Neural cell (in vitro differentiated cells): ENCODE measurements around the gene MON1A. TPM values are rescaled to one million over a fixed set of nuclear protein-coding genes. Genes with fewer than 3 reads are reported as not detected.

ENCODE experiments used
- H2AFZ ChIP-seq: fragments of 200-600, 300-800 bp; sonication (generic), shearing (Covaris generic); 2 replicates; pipeline ENCODE4 v1.6.0; 2014; ENCODE audit warnings: low read depth, mild to moderate bottlenecking, antibody characterized with exemption, low read length, moderate library complexity
- H3F3A ChIP-seq: fragments of 200-600 bp; shearing (Covaris generic); 2 replicates; pipeline ENCODE4 v1.6.1; 2016; ENCODE audit warnings: mild to moderate bottlenecking, moderate library complexity, mixed read lengths, antibody characterized with exemption, low read length; ENCODE audit not compliant: insufficient read depth, poor library complexity, severe bottlenecking
- H3K27ac ChIP-seq: fragments of 200-600, 300-800 bp; sonication (generic), shearing (Covaris generic); 2 replicates; pipeline ENCODE4 v1.5.1; 2014; ENCODE audit warnings: mild to moderate bottlenecking, low read length, moderate library complexity
- H3K27me3 ChIP-seq: fragments of 300-800, 200-600 bp; sonication (generic), shearing (Covaris generic); 2 replicates; pipeline ENCODE4 v1.6.0; 2014; ENCODE audit warnings: mild to moderate bottlenecking, low read depth, low read length, moderate library complexity; ENCODE audit not compliant: insufficient read depth
- H3K36me3 ChIP-seq: fragments of 300-800, 200-600 bp; sonication (generic), shearing (Covaris generic); 2 replicates; pipeline ENCODE4 v1.5.1; 2014; ENCODE audit warnings: mild to moderate bottlenecking, antibody characterized with exemption, low read length, moderate library complexity; ENCODE audit not compliant: insufficient read depth
- H3K4me2 ChIP-seq: fragments of 300-800, 200-600 bp; sonication (generic), shearing (Covaris generic); 2 replicates; pipeline ENCODE4 v1.6.0; 2014; ENCODE audit warnings: mild to moderate bottlenecking, low read length
- H3K4me3 ChIP-seq: fragments of 300-800, 200-600 bp; sonication (generic), shearing (Covaris generic); 2 replicates; pipeline ENCODE4 v1.5.1; 2014; ENCODE audit warnings: mild to moderate bottlenecking, low read length, moderate library complexity
- H3K79me2 ChIP-seq: fragments of 200-600 bp; shearing (Covaris generic); replicated peaks from 2 replicates; pipeline ENCODE4 v1.6.0; 2014; ENCODE audit warnings: mild to moderate bottlenecking, low read length, moderate library complexity; ENCODE audit not compliant: insufficient read depth
- H3K9ac ChIP-seq: fragments of 300-800, 200-600 bp; sonication (generic), shearing (Covaris generic); 2 replicates; pipeline ENCODE4 v1.6.1; 2016; ENCODE audit warnings: mild to moderate bottlenecking, low read length, mixed read lengths
- H3K9me2 ChIP-seq: fragments of 200-600 bp; shearing (Covaris generic); 2 replicates; pipeline ENCODE4 v1.6.1; 2016; ENCODE audit warnings: mild to moderate bottlenecking, low read length, mixed read lengths; ENCODE audit not compliant: insufficient read depth
- H3K9me3 ChIP-seq: fragments of 200-600, 300-800 bp; sonication (generic), shearing (Covaris generic); 2 replicates; pipeline ENCODE4 v1.6.1; 2016; ENCODE audit warnings: mild to moderate bottlenecking, mixed run types, low read length, moderate library complexity, mixed read lengths
- H4K20me1 ChIP-seq: fragments of 200-600 bp; shearing (Covaris generic); 2 replicates; pipeline ENCODE4 v1.6.1; 2016; ENCODE audit warnings: mild to moderate bottlenecking, mixed run types; ENCODE audit not compliant: insufficient read depth
- EP300 ChIP-seq: fragments of 450-650 bp; conservative IDR thresholded peaks from 2 replicates; pipeline ENCODE4 v1.6.1; 2014; ENCODE audit warnings: antibody characterized with exemption, mild to moderate bottlenecking, moderate library complexity; ENCODE audit not compliant: poor library complexity, severe bottlenecking
- EZH2 ChIP-seq: fragments of 200-600, 300-800 bp; shearing (Covaris generic), sonication (generic); IDR thresholded peaks from 2 replicates; pipeline ENCODE4 v1.6.1; 2014; ENCODE audit warnings: antibody characterized with exemption, low read length, borderline replicate concordance, mild to moderate bottlenecking; ENCODE audit not compliant: insufficient read depth, poor library complexity, severe bottlenecking
- MXI1 ChIP-seq: fragments of 450-650 bp; conservative IDR thresholded peaks from 2 replicates; pipeline ENCODE4 v1.6.1; 2014; ENCODE audit warnings: antibody characterized with exemption, mild to moderate bottlenecking; ENCODE audit not compliant: poor library complexity, severe bottlenecking
- POLR2AphosphoS5 ChIP-seq: IDR thresholded peaks from 2 replicates; pipeline ENCODE4 v1.6.1; 2012
- RAD21 ChIP-seq: fragments of 450-650 bp; conservative IDR thresholded peaks from 2 replicates; pipeline ENCODE4 v1.6.1; 2014; ENCODE audit warnings: antibody characterized with exemption, mild to moderate bottlenecking, moderate library complexity
- SMC3 ChIP-seq: fragments of 450-650 bp; conservative IDR thresholded peaks from 2 replicates; pipeline ENCODE4 v1.6.1; 2014; ENCODE audit warnings: antibody characterized with exemption, mild to moderate bottlenecking, moderate library complexity; ENCODE audit not compliant: poor library complexity
- TAF1 ChIP-seq: IDR thresholded peaks from 2 replicates; pipeline ENCODE4 v1.6.1; 2012; ENCODE audit warnings: low read depth
- polyA plus RNA-seq: library from polyadenylated mRNA; depleted of rRNA; stranded (reverse); fragments of >200 nt; gene quantifications from 2 replicates; pipeline ENCODE4 v1.2.3, GENCODE V29; 2014
- TF ChIP-seq, protein P1 (sequence below): IDR thresholded peaks from 2 replicates; pipeline ENCODE4 v1.6.1; 2012; ENCODE audit warnings: borderline replicate concordance
- TF ChIP-seq, protein P2 (sequence below): fragments of 450-650 bp; IDR thresholded peaks from 2 replicates; pipeline ENCODE4 v1.5.1; 2014; ENCODE audit warnings: antibody characterized with exemption, mild to moderate bottlenecking, moderate library complexity; ENCODE audit not compliant: poor library complexity, severe bottlenecking

The MON1A gene
- polyA plus RNA-seq, 1 donor from 2014 or later: 35.4 TPM

DNA sequence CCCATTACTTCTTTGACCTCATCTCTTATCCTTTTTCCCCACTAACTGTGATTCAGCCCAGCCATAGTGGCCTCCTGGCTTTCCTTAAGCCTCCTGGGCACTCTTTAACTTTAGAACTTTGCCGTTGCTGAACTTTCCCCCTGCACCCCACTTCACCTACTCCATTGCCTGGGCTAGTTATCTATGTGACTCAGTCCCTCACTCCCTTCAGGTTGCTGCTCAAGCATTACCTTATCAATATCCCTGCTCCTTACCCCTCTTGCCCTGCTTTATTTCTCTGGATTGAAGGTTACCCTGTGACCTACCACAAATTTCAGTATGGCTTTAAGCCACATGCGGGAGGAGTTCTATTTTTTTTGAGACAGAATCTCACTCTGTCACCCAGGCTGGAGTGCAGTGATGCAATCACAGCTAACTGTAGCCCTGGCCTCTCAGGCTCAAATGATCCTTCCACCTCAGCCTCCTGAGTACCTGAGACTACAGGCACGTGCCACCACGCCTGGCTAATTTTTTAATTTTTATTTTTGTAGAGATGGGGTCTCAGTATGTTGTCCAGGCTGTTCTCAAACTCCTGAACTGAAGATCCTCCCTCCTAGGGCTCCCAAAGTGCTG lies 3.4 kb downstream of the MON1A start:
- Histone ChIP-seq H3K27ac (no peak overlapping the region), H3K9me3 (no peaks in the 10 kb centered on the region), H2AFZ (no peak overlapping the region), H3K9me2 (no peaks in the 10 kb centered on the region), H3K27me3 (no peaks in the 10 kb centered on the region), H3F3A (no peaks in the 10 kb centered on the region), H3K9ac (no peak overlapping the region), H3K4me2 (no peak overlapping the region), H3K36me3 (no peaks in the 10 kb centered on the region), H4K20me1 (no peaks in the 10 kb centered on the region), H3K79me2 (no peaks in the 10 kb centered on the region), H3K4me3 (no peak overlapping the region)
- TF ChIP-seq, protein P1, sequence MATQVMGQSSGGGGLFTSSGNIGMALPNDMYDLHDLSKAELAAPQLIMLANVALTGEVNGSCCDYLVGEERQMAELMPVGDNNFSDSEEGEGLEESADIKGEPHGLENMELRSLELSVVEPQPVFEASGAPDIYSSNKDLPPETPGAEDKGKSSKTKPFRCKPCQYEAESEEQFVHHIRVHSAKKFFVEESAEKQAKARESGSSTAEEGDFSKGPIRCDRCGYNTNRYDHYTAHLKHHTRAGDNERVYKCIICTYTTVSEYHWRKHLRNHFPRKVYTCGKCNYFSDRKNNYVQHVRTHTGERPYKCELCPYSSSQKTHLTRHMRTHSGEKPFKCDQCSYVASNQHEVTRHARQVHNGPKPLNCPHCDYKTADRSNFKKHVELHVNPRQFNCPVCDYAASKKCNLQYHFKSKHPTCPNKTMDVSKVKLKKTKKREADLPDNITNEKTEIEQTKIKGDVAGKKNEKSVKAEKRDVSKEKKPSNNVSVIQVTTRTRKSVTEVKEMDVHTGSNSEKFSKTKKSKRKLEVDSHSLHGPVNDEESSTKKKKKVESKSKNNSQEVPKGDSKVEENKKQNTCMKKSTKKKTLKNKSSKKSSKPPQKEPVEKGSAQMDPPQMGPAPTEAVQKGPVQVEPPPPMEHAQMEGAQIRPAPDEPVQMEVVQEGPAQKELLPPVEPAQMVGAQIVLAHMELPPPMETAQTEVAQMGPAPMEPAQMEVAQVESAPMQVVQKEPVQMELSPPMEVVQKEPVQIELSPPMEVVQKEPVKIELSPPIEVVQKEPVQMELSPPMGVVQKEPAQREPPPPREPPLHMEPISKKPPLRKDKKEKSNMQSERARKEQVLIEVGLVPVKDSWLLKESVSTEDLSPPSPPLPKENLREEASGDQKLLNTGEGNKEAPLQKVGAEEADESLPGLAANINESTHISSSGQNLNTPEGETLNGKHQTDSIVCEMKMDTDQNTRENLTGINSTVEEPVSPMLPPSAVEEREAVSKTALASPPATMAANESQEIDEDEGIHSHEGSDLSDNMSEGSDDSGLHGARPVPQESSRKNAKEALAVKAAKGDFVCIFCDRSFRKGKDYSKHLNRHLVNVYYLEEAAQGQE: no peak
- no peak for TF ChIP-seq SMC3
- TF ChIP-seq RAD21: no peak
- no peak for TF ChIP-seq POLR2AphosphoS5
- no peak for TF ChIP-seq EZH2
- no peak for TF ChIP-seq TAF1
- TF ChIP-seq, protein P2, sequence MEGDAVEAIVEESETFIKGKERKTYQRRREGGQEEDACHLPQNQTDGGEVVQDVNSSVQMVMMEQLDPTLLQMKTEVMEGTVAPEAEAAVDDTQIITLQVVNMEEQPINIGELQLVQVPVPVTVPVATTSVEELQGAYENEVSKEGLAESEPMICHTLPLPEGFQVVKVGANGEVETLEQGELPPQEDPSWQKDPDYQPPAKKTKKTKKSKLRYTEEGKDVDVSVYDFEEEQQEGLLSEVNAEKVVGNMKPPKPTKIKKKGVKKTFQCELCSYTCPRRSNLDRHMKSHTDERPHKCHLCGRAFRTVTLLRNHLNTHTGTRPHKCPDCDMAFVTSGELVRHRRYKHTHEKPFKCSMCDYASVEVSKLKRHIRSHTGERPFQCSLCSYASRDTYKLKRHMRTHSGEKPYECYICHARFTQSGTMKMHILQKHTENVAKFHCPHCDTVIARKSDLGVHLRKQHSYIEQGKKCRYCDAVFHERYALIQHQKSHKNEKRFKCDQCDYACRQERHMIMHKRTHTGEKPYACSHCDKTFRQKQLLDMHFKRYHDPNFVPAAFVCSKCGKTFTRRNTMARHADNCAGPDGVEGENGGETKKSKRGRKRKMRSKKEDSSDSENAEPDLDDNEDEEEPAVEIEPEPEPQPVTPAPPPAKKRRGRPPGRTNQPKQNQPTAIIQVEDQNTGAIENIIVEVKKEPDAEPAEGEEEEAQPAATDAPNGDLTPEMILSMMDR: no peak
- no peak for TF ChIP-seq EP300
- no peak for TF ChIP-seq MXI1

DNA sequence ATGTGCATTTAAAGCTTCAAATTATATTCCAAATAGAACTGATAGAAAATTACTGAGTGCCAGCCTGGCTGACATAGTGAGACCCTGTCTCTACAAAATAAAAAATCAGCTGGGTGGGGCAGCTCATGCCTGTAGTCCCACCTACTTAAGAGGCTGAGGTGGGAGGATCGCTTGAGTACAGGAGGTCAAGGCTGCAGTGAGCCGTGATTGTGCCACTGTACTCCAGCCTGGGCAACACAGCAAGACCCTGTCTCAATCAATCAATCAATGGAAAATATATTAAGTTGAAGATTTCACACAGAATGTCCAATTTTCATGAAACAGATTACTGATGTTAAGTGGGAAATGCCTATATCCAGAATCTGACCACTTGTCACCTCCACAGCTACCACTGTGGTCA lies 4.1 kb downstream of the MON1A start:
- no peak overlapping the region for H3K27ac ChIP-seq
- H3K27me3 ChIP-seq: no peaks in the 10 kb centered on the region
- H3K9me2 ChIP-seq: no peaks in the 10 kb centered on the region
- H3F3A ChIP-seq: no peaks in the 10 kb centered on the region
- no peak overlapping the region for H2AFZ ChIP-seq
- no peak overlapping the region for H3K4me2 ChIP-seq
- TF ChIP-seq EP300 (no peak), RAD21 (no peak), MXI1 (no peak)
- H3K4me3 ChIP-seq: no peak overlapping the region
- no peaks in the 10 kb centered on the region for H3K9me3 ChIP-seq
- H3K9ac ChIP-seq: no peak overlapping the region
- no peaks in the 10 kb centered on the region for H4K20me1 ChIP-seq
- no peaks in the 10 kb centered on the region for H3K36me3 ChIP-seq
- no peaks in the 10 kb centered on the region for H3K79me2 ChIP-seq

DNA sequence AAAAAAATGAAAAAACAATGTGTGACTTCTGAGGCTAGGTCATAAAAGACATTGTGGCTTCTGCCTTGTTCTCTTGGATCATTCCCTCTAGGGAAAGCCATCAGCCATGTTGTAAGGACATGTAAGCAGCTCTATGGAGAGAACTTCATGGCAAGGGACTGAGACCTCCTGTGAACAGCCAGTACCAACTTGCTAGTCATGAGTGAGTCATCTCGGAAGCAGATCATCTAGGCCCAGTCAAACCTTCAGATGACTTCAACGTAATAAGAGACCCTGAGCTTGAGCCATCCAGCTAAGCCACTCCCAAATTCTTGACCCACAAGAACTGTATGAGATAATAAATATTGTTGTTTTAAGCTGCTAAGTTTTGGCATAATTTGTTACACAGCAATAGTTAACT lies 4.9 kb downstream of the MON1A start:
- H3K27ac ChIP-seq: no peak overlapping the region
- H3K4me2 ChIP-seq: no peak overlapping the region
- H2AFZ ChIP-seq: no peak overlapping the region
- no peaks in the 10 kb centered on the region for H3K79me2 ChIP-seq
- no peaks in the 10 kb centered on the region for H3K36me3 ChIP-seq
- no peaks in the 10 kb centered on the region for H3K9me2 ChIP-seq
- H3K4me3 ChIP-seq: no peak overlapping the region
- no peaks in the 10 kb centered on the region for H3K9me3 ChIP-seq
- H4K20me1 ChIP-seq: no peaks in the 10 kb centered on the region
- H3K27me3 ChIP-seq: no peaks in the 10 kb centered on the region
- no peak overlapping the region for H3K9ac ChIP-seq
- no peak for TF ChIP-seq POLR2AphosphoS5
- TF ChIP-seq TAF1: no peak
- no peak for TF ChIP-seq EZH2
- TF ChIP-seq, protein P2: no peak
- TF ChIP-seq, protein P1: no peak
- no peak for TF ChIP-seq SMC3
- no peak for TF ChIP-seq MXI1
- no peak for TF ChIP-seq EP300
- TF ChIP-seq RAD21: no peak
- no peaks in the 10 kb centered on the region for H3F3A ChIP-seq
